Activated CD4-positive, alpha-beta memory T cell treated with anti-CD3 and anti-CD28 coated beads, Interleukin-2, amount 10 ng/mL, durations not matched to agents 7 days and 5 days (primary cell): ENCODE results near the gene NCK2. TPM values are rescaled to one million over a fixed set of nuclear protein-coding genes. Genes with fewer than 3 reads are reported as not detected.
A peak's percentile ranks its signal among the peaks of the same experiment; 100 is the strongest.

Source experiments
- CTCF ChIA-PET: fragments of 350-600 bp; sonication (Branson Sonifier 250); formaldehyde crosslinking; loops from one replicate; lab custom pipeline; 2021; ENCODE audit warnings: antibody characterized with exemption, inconsistent platforms; lab: Charles Lee
- POLR2A ChIA-PET: fragments of 350-600 bp; sonication (Branson Sonifier 250); formaldehyde crosslinking; loops from one replicate; lab custom pipeline; 2021; ENCODE audit warnings: antibody characterized with exemption; lab: Charles Lee
- DNase-seq: peaks from one replicate; pipeline ENCODE4 v3.0.0-alpha.2; 2020
- H3K27ac Mint-ChIP-seq: one replicate; pipeline ENCODE4 v1.8.0; 2021; ENCODE audit warnings: mild to moderate bottlenecking, mixed read lengths
- H3K27me3 Mint-ChIP-seq: one replicate; pipeline ENCODE4 v1.8.0; 2021; ENCODE audit warnings: mixed read lengths
- H3K36me3 Mint-ChIP-seq: one replicate; pipeline ENCODE4 v1.8.0; 2021; ENCODE audit warnings: low read depth, mixed read lengths
- H3K4me1 Mint-ChIP-seq: one replicate; pipeline ENCODE4 v1.8.0; 2021; ENCODE audit warnings: mixed read lengths
- H3K4me3 Mint-ChIP-seq: one replicate; pipeline ENCODE4 v1.8.0; 2021; ENCODE audit warnings: mild to moderate bottlenecking, mixed read lengths
- H3K9me3 Mint-ChIP-seq: one replicate; pipeline ENCODE4 v1.8.0; 2021; ENCODE audit warnings: mixed read lengths
- total RNA-seq, 2 experiments: library from RNA; stranded (reverse); gene quantifications; one replicate each; pipeline ENCODE4 v1.2.3, GENCODE V29; 2021

NCK2 gene
- total RNA-seq, 2 experiments from 2014 or later, result 70.8 to 75.9 TPM

GRCh38 chr2:105809097-105809473 lies 64.4 kb downstream of the NCK2 start:
- peak overlapping the region; percentile 50 for H3K27ac Mint-ChIP-seq
- ChIA-PET POLR2A (interaction anchor here (1.0 kb wide), 1 partner anchor 9 kb away, joined by 3 read pairs; no protein-coding TSS in a partner anchor), CTCF (interaction anchor here (1.0 kb wide), 1 partner anchor 11 kb away, joined by 3 read pairs; no protein-coding TSS in a partner anchor)
- no peaks in the 10 kb centered on the region for H3K9me3 Mint-ChIP-seq
- no peak for DNase-seq
- H3K36me3 Mint-ChIP-seq, result peaks cover 42% of the 10 kb centered on the region
- H3K27me3 Mint-ChIP-seq, result no peaks in the 10 kb centered on the region
- peaks cover 70% of the 10 kb centered on the region for H3K4me1 Mint-ChIP-seq
- H3K4me3 Mint-ChIP-seq, result no peak overlapping the region

- POLR2A ChIA-PET, result no interaction called here
- CTCF ChIA-PET, result no interaction called here
- no peak for DNase-seq
- Mint-ChIP-seq H3K9me3 (no peaks in the 10 kb centered on the region), H3K27me3 (no peaks in the 10 kb centered on the region), H3K4me1 (peaks cover 64% of the 10 kb centered on the region), H3K4me3 (no peak overlapping the region), H3K27ac (no peak overlapping the region), H3K36me3 (peaks cover 40% of the 10 kb centered on the region)
These were observed 65.0 kb downstream of the NCK2 start for GRCh38 chr2:105809723-105810122.

- Mint-ChIP-seq H3K27me3 (no peaks in the 10 kb centered on the region), H3K4me3 (no peak overlapping the region), H3K4me1 (peaks cover 55% of the 10 kb centered on the region), H3K36me3 (peaks cover 51% of the 10 kb centered on the region), H3K9me3 (no peaks in the 10 kb centered on the region), H3K27ac (no peak overlapping the region)
- ChIA-PET CTCF (interaction anchor here (1.2 to 2.5 kb wide), 3 partner anchors 14 to 236 kb away, joined by 3 to 10 read pairs (median 3); no protein-coding TSS in a partner anchor), POLR2A (interaction anchor here (1.3 to 1.7 kb wide), 2 partner anchors 9 kb away, joined by 7 to 8 read pairs; no protein-coding TSS in a partner anchor)
- DNase-seq, result no peak
These were observed 67.7 kb downstream of the NCK2 start for GRCh38 chr2:105812180-105813044.

GRCh38 chr2:105813045-105813315 lies 68.3 kb downstream of the NCK2 start:
- ChIA-PET CTCF (interaction anchor here (1.7 to 2.5 kb wide), 2 partner anchors 25 to 236 kb away, joined by 3 to 10 read pairs; no protein-coding TSS in a partner anchor), POLR2A (no interaction called here)
- H3K27me3 Mint-ChIP-seq, result no peaks in the 10 kb centered on the region
- no peak for DNase-seq
- H3K4me1 Mint-ChIP-seq, result peaks cover 52% of the 10 kb centered on the region
- H3K27ac Mint-ChIP-seq, result no peak overlapping the region
- H3K9me3 Mint-ChIP-seq, result no peaks in the 10 kb centered on the region
- H3K36me3 Mint-ChIP-seq, result peaks cover 53% of the 10 kb centered on the region
- no peak overlapping the region for H3K4me3 Mint-ChIP-seq

GRCh38 chr2:105813405-105813804 lies 68.7 kb downstream of the NCK2 start:
- POLR2A ChIA-PET, result no interaction called here

GRCh38 chr2:105814291-105814940 lies 69.7 kb downstream of the NCK2 start:
- no peak for DNase-seq
- POLR2A ChIA-PET, result no interaction called here
- Mint-ChIP-seq H3K4me1 (peaks cover 43% of the 10 kb centered on the region), H3K27ac (no peak overlapping the region), H3K36me3 (peaks cover 50% of the 10 kb centered on the region), H3K4me3 (no peak overlapping the region), H3K9me3 (no peaks in the 10 kb centered on the region), H3K27me3 (no peaks in the 10 kb centered on the region)
- CTCF ChIA-PET, result no interaction called here

More at GRCh38 chr2:105813405-105813804, 68.7 kb downstream of the NCK2 start:
- CTCF ChIA-PET, result interaction anchor here (1.7 kb wide), 1 partner anchor 237 kb away, joined by 3 read pairs; no protein-coding TSS in a partner anchor
- Mint-ChIP-seq H3K9me3 (no peaks in the 10 kb centered on the region), H3K4me1 (peaks cover 48% of the 10 kb centered on the region), H3K4me3 (no peak overlapping the region), H3K36me3 (peaks cover 50% of the 10 kb centered on the region), H3K27me3 (no peaks in the 10 kb centered on the region), H3K27ac (no peak overlapping the region)
- no peak for DNase-seq

GRCh38 chr2:105815401-105815800 lies 70.7 kb downstream of the NCK2 start:
- H3K27ac Mint-ChIP-seq, result no peak overlapping the region
- no peaks in the 10 kb centered on the region for H3K9me3 Mint-ChIP-seq
- no peak for DNase-seq
- no peaks in the 10 kb centered on the region for H3K27me3 Mint-ChIP-seq
- peaks cover 41% of the 10 kb centered on the region for H3K4me1 Mint-ChIP-seq
- CTCF ChIA-PET, result interaction anchor here (1.4 kb wide), 1 partner anchor 32 kb away, joined by 3 read pairs; no protein-coding TSS in a partner anchor
- POLR2A ChIA-PET, result no interaction called here
- H3K36me3 Mint-ChIP-seq, result peaks cover 49% of the 10 kb centered on the region
- H3K4me3 Mint-ChIP-seq, result no peak overlapping the region

GRCh38 chr2:105820151-105820550 lies 75.4 kb downstream of the NCK2 start:
- Mint-ChIP-seq H3K27ac (no peak overlapping the region), H3K9me3 (no peaks in the 10 kb centered on the region), H3K4me1 (peaks cover 65% of the 10 kb centered on the region), H3K36me3 (peaks cover 72% of the 10 kb centered on the region), H3K4me3 (no peak overlapping the region), H3K27me3 (no peaks in the 10 kb centered on the region)
- no peak for DNase-seq
- ChIA-PET CTCF (no interaction called here), POLR2A (interaction anchor here (1.9 kb wide), 1 partner anchor 16 kb away, joined by 4 read pairs; no protein-coding TSS in a partner anchor)

GRCh38 chr2:105820691-105821090 lies 76.0 kb downstream of the NCK2 start:
- POLR2A ChIA-PET, result interaction anchor here (1.9 kb wide), 1 partner anchor 16 kb away, joined by 4 read pairs; no protein-coding TSS in a partner anchor
- H3K27ac Mint-ChIP-seq, result peak overlapping the region; percentile 16
- CTCF ChIA-PET, result no interaction called here
- DNase-seq, result no peak
- no peaks in the 10 kb centered on the region for H3K27me3 Mint-ChIP-seq
- H3K4me3 Mint-ChIP-seq, result no peak overlapping the region
- no peaks in the 10 kb centered on the region for H3K9me3 Mint-ChIP-seq
- peaks cover 73% of the 10 kb centered on the region for H3K36me3 Mint-ChIP-seq
- H3K4me1 Mint-ChIP-seq, result peaks cover 66% of the 10 kb centered on the region

GRCh38 chr2:105821428-105822125 lies 76.9 kb downstream of the NCK2 start:
- H3K27ac Mint-ChIP-seq, result peak overlapping the region; percentile 54
- peaks cover 69% of the 10 kb centered on the region for H3K4me1 Mint-ChIP-seq
- no peaks in the 10 kb centered on the region for H3K27me3 Mint-ChIP-seq
- DNase-seq, result no peak
- H3K4me3 Mint-ChIP-seq, result no peak overlapping the region
- POLR2A ChIA-PET, result interaction anchor here (0.9 to 1.9 kb wide), 3 partner anchors 10 to 41 kb away, joined by 3 to 7 read pairs (median 4); no protein-coding TSS in a partner anchor
- H3K36me3 Mint-ChIP-seq, result peaks cover 74% of the 10 kb centered on the region
- peaks cover 3% of the 10 kb centered on the region for H3K9me3 Mint-ChIP-seq
- CTCF ChIA-PET, result interaction anchor here (0.7 to 1.4 kb wide), 2 partner anchors 9 to 34 kb away, joined by 3 read pairs; no protein-coding TSS in a partner anchor

GRCh38 chr2:105822186-105822585 lies 77.5 kb downstream of the NCK2 start:
- H3K4me1 Mint-ChIP-seq, result peaks cover 68% of the 10 kb centered on the region
- ChIA-PET POLR2A (interaction anchor here (0.9 to 1.7 kb wide), 2 partner anchors 10 to 41 kb away, joined by 3 to 7 read pairs; no protein-coding TSS in a partner anchor), CTCF (interaction anchor here (0.7 to 1.4 kb wide), 2 partner anchors 9 to 35 kb away, joined by 3 read pairs; no protein-coding TSS in a partner anchor)
- H3K9me3 Mint-ChIP-seq, result peaks cover 3% of the 10 kb centered on the region
- H3K36me3 Mint-ChIP-seq, result peaks cover 71% of the 10 kb centered on the region
- no peaks in the 10 kb centered on the region for H3K27me3 Mint-ChIP-seq
- DNase-seq, result no peak
- H3K27ac Mint-ChIP-seq, result peak overlapping the region; percentile 54
- H3K4me3 Mint-ChIP-seq, result no peak overlapping the region

GRCh38 chr2:105824446-105824845 lies 79.7 kb downstream of the NCK2 start:
- Mint-ChIP-seq H3K36me3 (peaks cover 76% of the 10 kb centered on the region), H3K27ac (peak overlapping the region; percentile 17), H3K27me3 (no peaks in the 10 kb centered on the region), H3K4me3 (no peak overlapping the region), H3K4me1 (peaks cover 82% of the 10 kb centered on the region), H3K9me3 (peaks cover 6% of the 10 kb centered on the region)
- ChIA-PET CTCF (no interaction called here), POLR2A (interaction anchor here (0.6 to 1.3 kb wide), 2 partner anchors 21 to 269 kb away, joined by 3 read pairs; no protein-coding TSS in a partner anchor)
- no peak for DNase-seq
